ENCODE results near the gene SPO11.

DNA sequence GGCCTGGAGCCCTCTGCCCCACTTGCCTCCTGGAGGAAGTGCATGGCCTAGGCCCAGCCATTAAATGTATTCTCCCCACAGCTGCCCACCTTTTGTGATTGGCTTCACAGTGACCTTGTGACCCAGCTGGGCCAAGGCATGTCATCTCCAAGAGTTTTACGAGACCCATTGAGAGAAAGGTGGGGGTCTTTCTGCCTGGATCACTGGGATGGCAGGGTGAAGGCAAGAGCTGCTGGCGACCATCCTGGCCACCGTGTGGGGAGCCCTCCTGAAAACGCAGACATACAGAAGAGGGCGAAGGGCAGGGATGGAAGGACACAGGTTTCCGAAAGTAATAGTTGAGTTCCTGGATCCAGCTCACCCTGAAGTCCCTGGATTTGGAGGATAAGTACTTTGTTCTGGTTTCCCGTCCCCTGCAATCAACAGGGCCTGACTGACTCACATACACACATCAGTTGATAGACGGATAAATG lies 12.3 kb upstream of the SPO11 start:
- no peak for TF ChIP-seq CTCF (IDR thresholded peaks at IDR 0.05; ENCODE audit: insufficient read depth, low read length)
- TF ChIP-seq REST (IDR thresholded peaks at IDR 0.05; ENCODE audit: insufficient replicate concordance, low read depth), result no peak
- no peak for TF ChIP-seq POLR2AphosphoS5 (IDR thresholded peaks at IDR 0.05; ENCODE audit: low read depth)

Data from HL-60 (cell line).